Heart left ventricle (tissue), 13 donors: ENCODE data around the gene RPTOR.

Experiments
- CTCF ChIP-seq, 12 donors: fragments of 200-600 bp; sonication (generic) in 4 of 12; IDR thresholded peaks; one replicate each; pipeline versions ENCODE4 v1.5.0 to v1.8.0; 2018 to 2022; ENCODE audit warnings: antibody characterized with exemption in 12 of 12, mild to moderate bottlenecking in 5 of 12
- POLR2A ChIP-seq, 2 donors: fragments of 450-650 bp; IDR thresholded peaks; one replicate each; pipeline ENCODE4 v1.6.1; 2017; ENCODE audit warnings: antibody characterized with exemption in 2 of 2, mild to moderate bottlenecking in 2 of 2, moderate library complexity in 2 of 2
- donor health status: ischemic (EF 13 %, LVEDD 7.1; RV severe dilation, severe dysfunction).
- donor health status: DM: no; HTN: yes; CAD: no.
- donor health status: DM: no; HTN: no; CAD: no.
- donor health status: ischemic (EF 25% LVEDD 6.9; RV normal size, moderate dysfunction).
- donor health status: ischemic (EF 25% LVEDD 5.7; RV mildly dilated, moderate dysfunction).
- donor health status: ischemic (EF 35%, LVEDD 5.7; RV mildly dilated, moderate dysfunction).
- donor health status: nonischemic (EF 11% LVEDD 7.7; RV severe dilation, severe dysfunction).
- donor health status: DM: yes; HTN: yes; CAD: no.
- donor health status: PGD.
- donor health status: ischemic (EF 29% LVEDD 5.4; RV normal size, mild dysfunction).
- donor health status: nonischemic (EF 23%, LVEDD 6.1; RV moderate dilation, normal function).

- TF ChIP-seq CTCF (IDR thresholded peaks at IDR 0.05) (no peak), POLR2A (IDR thresholded peaks at IDR 0.05) (no peak)
Measured at GRCh38 chr17:80948019-80948975, 403.7 kb downstream of the RPTOR start.
